ENCODE results near the gene KDM2A.
"Not testable (repeated sequence)": the region's sequence is repeated elsewhere in the genome, so short reads cannot be mapped to it uniquely, and the experiment has no call there.

The KDM2A gene

DNA sequence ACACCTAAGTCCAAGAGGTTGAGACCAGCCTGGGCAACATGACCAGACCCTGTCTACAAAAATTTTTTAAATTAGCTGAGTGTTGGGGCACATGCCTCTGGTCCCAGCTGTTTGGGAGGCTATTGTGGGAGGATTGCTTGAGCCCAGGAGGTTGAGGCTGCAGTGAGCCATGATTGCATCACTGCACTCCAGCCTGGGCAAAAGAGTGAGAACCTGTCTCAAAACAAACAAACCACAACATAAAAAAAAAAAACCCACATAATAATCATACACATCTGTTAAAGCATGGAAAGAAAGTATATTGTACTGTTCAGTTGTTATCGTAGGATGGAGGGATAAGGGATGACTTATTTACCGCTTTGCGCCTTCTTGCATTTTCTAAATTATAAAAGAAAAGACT, 111.3 kb downstream of the KDM2A start:
- in situ Hi-C loops (cut with MboI; ENCODE audit: low sequenced_read_pairs, unreplicated experiment) = no loop called here

DNA sequence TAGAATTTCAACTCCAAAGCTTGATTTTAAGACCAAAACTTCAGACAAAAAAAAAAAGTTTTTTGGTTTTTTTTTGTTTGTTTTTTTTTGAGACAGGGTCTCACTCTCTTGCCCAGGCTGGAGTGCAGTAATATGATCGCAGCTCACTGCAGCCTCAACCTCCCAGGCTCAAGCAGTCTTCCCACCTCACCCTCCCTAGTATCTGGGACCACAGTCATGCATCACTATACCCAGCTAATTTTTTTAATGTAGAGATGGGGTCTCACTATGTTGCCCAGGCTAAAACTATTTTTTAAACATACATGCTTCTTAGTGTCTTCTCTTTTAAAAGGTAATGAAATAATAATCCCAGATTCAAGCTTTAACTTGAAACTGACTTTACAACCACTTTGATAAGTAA, 111.8 kb downstream of the KDM2A start:
- TF ChIP-seq, protein P1, sequence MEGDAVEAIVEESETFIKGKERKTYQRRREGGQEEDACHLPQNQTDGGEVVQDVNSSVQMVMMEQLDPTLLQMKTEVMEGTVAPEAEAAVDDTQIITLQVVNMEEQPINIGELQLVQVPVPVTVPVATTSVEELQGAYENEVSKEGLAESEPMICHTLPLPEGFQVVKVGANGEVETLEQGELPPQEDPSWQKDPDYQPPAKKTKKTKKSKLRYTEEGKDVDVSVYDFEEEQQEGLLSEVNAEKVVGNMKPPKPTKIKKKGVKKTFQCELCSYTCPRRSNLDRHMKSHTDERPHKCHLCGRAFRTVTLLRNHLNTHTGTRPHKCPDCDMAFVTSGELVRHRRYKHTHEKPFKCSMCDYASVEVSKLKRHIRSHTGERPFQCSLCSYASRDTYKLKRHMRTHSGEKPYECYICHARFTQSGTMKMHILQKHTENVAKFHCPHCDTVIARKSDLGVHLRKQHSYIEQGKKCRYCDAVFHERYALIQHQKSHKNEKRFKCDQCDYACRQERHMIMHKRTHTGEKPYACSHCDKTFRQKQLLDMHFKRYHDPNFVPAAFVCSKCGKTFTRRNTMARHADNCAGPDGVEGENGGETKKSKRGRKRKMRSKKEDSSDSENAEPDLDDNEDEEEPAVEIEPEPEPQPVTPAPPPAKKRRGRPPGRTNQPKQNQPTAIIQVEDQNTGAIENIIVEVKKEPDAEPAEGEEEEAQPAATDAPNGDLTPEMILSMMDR (IDR thresholded peaks at IDR 0.05; ENCODE audit: borderline replicate concordance, control extremely low read depth, extremely low read depth, insufficient read depth, missing control alignments) = no peak
- in situ Hi-C loops (cut with MboI; ENCODE audit: low sequenced_read_pairs, unreplicated experiment) = no loop called here
- DNase-seq (ENCODE audit: low spot score) = no peak

More for the DNA sequence above, 111.3 kb downstream of the KDM2A start:
- TF ChIP-seq, protein P1 (IDR thresholded peaks at IDR 0.05; ENCODE audit: borderline replicate concordance, control extremely low read depth, extremely low read depth, insufficient read depth, missing control alignments) = no peak
- DNase-seq (ENCODE audit: low spot score) = no peak

GRCh38 chr11:67233584-67234190, 114.6 kb downstream of the KDM2A start:
- in situ Hi-C loops (cut with MboI; ENCODE audit: low sequenced_read_pairs, unreplicated experiment) = no loop called here
- TF ChIP-seq, protein P1 (IDR thresholded peaks at IDR 0.05; ENCODE audit: borderline replicate concordance, control extremely low read depth, extremely low read depth, insufficient read depth, missing control alignments) = no peak
- no peak for DNase-seq (ENCODE audit: low spot score)

DNA sequence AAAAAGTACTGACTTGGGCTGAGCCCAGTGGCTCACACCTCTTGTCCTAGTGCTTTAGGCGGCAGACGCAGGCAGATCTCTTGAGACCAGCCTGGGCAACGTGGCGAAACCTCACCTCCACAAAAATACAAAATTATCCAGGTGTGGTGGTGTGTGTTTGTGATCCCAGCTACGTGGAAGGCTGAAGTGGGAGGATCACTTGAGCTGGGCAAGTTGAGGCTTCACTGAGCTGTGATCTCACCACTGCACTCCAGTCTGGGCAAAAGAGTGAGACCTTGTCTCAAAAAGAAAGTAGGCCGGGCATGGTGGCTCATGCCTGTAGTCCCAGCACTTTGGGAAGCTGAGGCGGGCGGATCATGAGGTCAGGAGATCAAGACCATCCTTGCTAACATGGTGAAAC, 115.5 kb downstream of the KDM2A start:
- in situ Hi-C loops (cut with MboI; ENCODE audit: low sequenced_read_pairs, unreplicated experiment); DNase-seq (ENCODE audit: low spot score): not testable (repeated sequence)

DNA sequence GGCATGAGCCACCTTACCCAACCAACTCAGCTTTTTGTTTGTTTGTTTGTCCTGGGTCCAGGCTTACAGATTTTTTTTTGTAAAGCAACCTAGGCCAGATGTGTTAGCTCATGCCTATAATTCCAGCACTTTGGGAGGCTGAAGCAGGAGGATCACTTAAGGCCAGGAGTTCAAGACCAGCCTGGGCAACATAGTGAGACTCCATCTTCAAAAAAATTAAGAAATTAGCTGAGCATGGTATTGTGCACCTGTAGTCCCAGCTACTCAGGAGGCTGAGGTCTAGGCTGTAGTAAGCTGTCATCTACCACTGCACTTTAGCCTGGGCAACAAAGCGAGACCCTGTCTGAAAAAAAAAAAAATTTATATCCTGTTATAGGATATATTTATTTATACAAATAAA, 118.5 kb downstream of the KDM2A start:
- in situ Hi-C loops (cut with MboI; ENCODE audit: low sequenced_read_pairs, unreplicated experiment) = no loop called here
- no peak for DNase-seq (ENCODE audit: low spot score)
- TF ChIP-seq, protein P1 (IDR thresholded peaks at IDR 0.05; ENCODE audit: borderline replicate concordance, control extremely low read depth, extremely low read depth, insufficient read depth, missing control alignments) = no peak

DNA sequence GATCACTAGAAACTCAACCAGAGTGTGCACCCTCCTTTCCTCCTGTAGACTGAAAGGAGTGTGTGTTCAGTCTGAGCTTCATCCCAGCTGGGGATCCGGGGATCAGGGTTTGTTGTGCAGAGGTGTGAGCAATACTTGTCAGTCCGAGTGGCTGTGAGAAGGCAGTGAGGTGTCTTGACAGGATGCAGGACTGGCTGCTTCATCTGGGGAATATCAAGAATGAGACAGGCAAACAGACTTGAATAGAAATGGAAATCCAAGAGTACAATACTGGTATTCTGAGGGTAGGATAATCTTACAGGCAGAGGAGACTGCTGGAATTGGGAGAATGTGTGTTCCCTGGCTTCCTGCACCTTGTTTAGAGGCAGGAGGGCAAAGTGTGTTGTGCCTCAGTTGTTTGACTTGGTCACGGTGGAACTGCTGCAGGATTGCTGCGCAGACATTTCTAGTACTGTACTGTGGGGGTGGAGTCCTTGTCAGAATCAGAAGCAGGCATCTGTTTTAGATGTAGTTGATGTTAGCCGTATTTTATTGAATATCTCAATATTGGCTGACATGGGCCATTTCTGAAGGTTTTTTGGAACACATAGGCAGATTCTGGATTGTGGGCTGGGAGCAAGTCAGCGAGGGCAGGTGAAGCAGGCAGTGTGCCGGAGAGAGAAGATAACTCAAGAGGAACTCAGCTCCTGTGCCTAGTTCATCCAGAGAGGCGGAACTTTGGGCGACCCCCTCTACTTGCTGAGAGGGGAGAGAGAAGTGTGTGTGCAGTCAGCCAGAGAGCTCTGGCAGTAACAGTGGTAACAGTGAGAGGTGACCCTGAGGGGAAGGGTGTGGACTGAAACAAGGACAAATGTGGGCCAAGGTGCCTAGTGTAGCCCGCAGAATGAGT, 120.1 kb downstream of the KDM2A start:
- in situ Hi-C loops (cut with MboI; ENCODE audit: low sequenced_read_pairs, unreplicated experiment) = no loop called here
- TF ChIP-seq, protein P1 (IDR thresholded peaks at IDR 0.05; ENCODE audit: borderline replicate concordance, control extremely low read depth, extremely low read depth, insufficient read depth, missing control alignments) = no peak
- DNase-seq (ENCODE audit: low spot score) = no peak
